ENCODE results near the gene HDAC4. TPM values are rescaled to one million over a fixed set of nuclear protein-coding genes. Genes with fewer than 3 reads are reported as not detected.
A peak's percentile ranks its signal among the peaks of the same experiment; 100 is the strongest.

The HDAC4 gene
- total and polyA plus RNA-seq, 2 of the 4 experiments (the other 2 are of a cell fraction), result 4.1 to 7.2 TPM

DNA sequence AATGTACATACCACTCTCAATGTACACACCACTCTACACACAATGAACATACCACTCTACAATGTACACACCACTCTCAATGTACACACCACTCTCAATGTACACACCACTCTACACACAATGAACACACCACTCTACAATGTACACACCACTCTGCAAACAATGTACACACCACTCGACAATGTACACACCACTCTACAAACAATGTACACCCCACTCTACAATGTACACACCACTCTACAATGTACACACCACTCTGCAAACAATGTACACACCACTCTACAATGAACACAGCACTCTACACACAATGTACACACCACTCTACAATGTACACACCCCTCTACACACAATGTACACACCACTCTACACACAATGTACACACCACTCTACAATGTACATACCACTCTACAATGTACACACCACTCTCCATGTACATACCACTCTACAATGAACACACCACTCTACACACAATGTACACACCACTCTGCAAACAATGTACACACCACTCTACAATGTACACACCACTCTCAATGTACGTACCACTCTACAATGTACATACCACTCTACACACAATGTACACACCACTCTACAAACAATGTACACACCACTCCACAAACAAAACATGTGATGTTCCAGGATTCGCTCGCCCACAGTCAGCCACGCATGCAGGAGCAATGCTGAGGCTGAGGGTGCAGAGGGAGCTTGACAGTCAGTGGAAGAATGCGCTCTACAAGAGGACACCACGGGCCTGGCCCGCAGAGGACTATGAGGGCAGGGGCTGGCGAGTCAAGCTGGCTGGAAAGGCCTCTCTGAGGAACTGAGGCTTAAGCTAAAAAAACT is 118.2 kb downstream of the HDAC4 start:
- Histone ChIP-seq H3K4me2 (ENCODE audit: low read depth, low read length) (no peak overlapping the region), H2BK15ac (ENCODE audit: low read depth, low read length) (0 out of 3 replicates have a peak overlapping the region, but pooled peaks have one; percentile 15), H2BK20ac (ENCODE audit: low read depth, low read length) (no peak overlapping the region; the same call in 1 of the 2 replicates), H3K56ac (ENCODE audit: extremely low read depth, insufficient read depth, low read length) (no peak overlapping the region), H3K36me3 (ENCODE audit: control insufficient read depth, insufficient read depth, low read length) (no peaks in the 10 kb centered on the region), H3K27me3 (ENCODE audit: control insufficient read depth, insufficient read depth, low read length) (no peaks in the 10 kb centered on the region), H2AFZ (replicated peaks; ENCODE audit: low read length, poor library complexity) (no peak overlapping the region), H3K9me3 (ENCODE audit: control insufficient read depth, insufficient read depth, low read length) (no peaks in the 10 kb centered on the region), H3K9me1 (ENCODE audit: insufficient read depth, low read length) (peaks cover 28% of the 10 kb centered on the region), H3K79me1 (ENCODE audit: low read depth in 1 of 2, low read length in 2 of 2) (peaks cover 47 to 88% of the 10 kb centered on the region in 2 experiments), H3K27ac (ENCODE audit: insufficient read depth, low read length) (no peak overlapping the region), H3K14ac (replicated peaks; ENCODE audit: low read depth, low read length) (no peak overlapping the region), H2AK9ac (replicated peaks; ENCODE audit: low read depth, low read length, poor library complexity) (no peak overlapping the region), H2BK120ac (ENCODE audit: low read depth, low read length) (no peak overlapping the region), H3K18ac (ENCODE audit: low read depth, low read length) (no peak overlapping the region), H4K5ac (ENCODE audit: low read depth, low read length) (no peak overlapping the region), H2BK5ac (ENCODE audit: low read depth, low read length, poor library complexity, severe bottlenecking) (no peak overlapping the region), H3K4me1 (ENCODE audit: control insufficient read depth, insufficient read depth, low read length) (peaks cover 44% of the 10 kb centered on the region), H4K91ac (ENCODE audit: insufficient read depth, low read depth, low read length) (no peak overlapping the region), H4K20me1 (ENCODE audit: insufficient read depth, low read length) (no peaks in the 10 kb centered on the region), H4K8ac (ENCODE audit: low read depth in 2 of 2, low read length in 2 of 2) (no peak overlapping the region), H3K4me3 (ENCODE audit: insufficient read depth, low read depth, low read length) (no peak overlapping the region), H3K4ac (ENCODE audit: low read depth, low read length) (peak overlapping the region; percentile 4; the same call in 1 of the 2 replicates), H3K23ac (ENCODE audit: low read depth, low read length) (no peak overlapping the region), H2AK5ac (ENCODE audit: low read depth, low read length) (peak overlapping the region; percentile 60; the same call in 1 of the 2 replicates), H3K9ac (ENCODE audit: low read depth, low read length) (no peak overlapping the region)
- dilution Hi-C loops (cut with HindIII; ENCODE audit: low sequenced_read_pairs, unreplicated experiment), result no loop called here
- ATAC-seq (ENCODE audit: low read depth) (no peak), DNase-seq (no peak)
- in situ Hi-C loops (cut with MboI; ENCODE audit: low sequenced_read_pairs), result no loop called here
- BruUV-seq (replicated peaks), result no TSS peak
- 96% methylated on average over 7 of the region's 9 CpGs; no CpG with 5 or more reads in 1 of the 2 experiments for WGBS, 2 experiments (ENCODE audit: extremely low coverage in 2 of 2, insufficient read length in 1 of 2)
- POLR2A ChIA-PET (ENCODE audit: unreplicated experiment), result no interaction called here
- intact Hi-C loops (cut with micrococcal nuclease), result no loop called here
- CTCF ChIA-PET, result no interaction called here
- TF ChIP-seq SMC3 (IDR thresholded peaks at IDR 0.05; ENCODE audit: low read depth, low read length) (no peak), RCOR1 (IDR thresholded peaks at IDR 0.05; ENCODE audit: insufficient replicate concordance, low read length) (no peak), RFX5 (IDR thresholded peaks at IDR 0.05; ENCODE audit: low read depth, low read length) (no peak), MAFK (IDR thresholded peaks at IDR 0.05; ENCODE audit: low read depth, low read length) (no peak), POLR2A (IDR thresholded peaks at IDR 0.05; ENCODE audit: low read depth, low read length) (no peak), FOS (IDR thresholded peaks at IDR 0.05; ENCODE audit: low read depth, low read length) (no peak), NFE2L2 (IDR thresholded peaks at IDR 0.05; ENCODE audit: low read depth, low read length) (no peak), MXI1 (IDR thresholded peaks at IDR 0.05; ENCODE audit: borderline replicate concordance, low read depth, low read length) (no peak), RAD21 (IDR thresholded peaks at IDR 0.05; ENCODE audit: low read length) (no peak), MAZ (IDR thresholded peaks at IDR 0.05; ENCODE audit: borderline replicate concordance, low read depth, low read length) (no peak), CEBPB (IDR thresholded peaks at IDR 0.05; ENCODE audit: low read depth, low read length) (no peak), BHLHE40 (IDR thresholded peaks at IDR 0.05; ENCODE audit: low read depth, low read length) (no peak), CHD1 (IDR thresholded peaks at IDR 0.05; ENCODE audit: low read depth, low read length) (no peak)
- TF ChIP-seq, protein P1, sequence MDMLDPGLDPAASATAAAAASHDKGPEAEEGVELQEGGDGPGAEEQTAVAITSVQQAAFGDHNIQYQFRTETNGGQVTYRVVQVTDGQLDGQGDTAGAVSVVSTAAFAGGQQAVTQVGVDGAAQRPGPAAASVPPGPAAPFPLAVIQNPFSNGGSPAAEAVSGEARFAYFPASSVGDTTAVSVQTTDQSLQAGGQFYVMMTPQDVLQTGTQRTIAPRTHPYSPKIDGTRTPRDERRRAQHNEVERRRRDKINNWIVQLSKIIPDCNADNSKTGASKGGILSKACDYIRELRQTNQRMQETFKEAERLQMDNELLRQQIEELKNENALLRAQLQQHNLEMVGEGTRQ (IDR thresholded peaks at IDR 0.05; ENCODE audit: low read depth, low read length), result no peak
- TF ChIP-seq, protein P2, sequence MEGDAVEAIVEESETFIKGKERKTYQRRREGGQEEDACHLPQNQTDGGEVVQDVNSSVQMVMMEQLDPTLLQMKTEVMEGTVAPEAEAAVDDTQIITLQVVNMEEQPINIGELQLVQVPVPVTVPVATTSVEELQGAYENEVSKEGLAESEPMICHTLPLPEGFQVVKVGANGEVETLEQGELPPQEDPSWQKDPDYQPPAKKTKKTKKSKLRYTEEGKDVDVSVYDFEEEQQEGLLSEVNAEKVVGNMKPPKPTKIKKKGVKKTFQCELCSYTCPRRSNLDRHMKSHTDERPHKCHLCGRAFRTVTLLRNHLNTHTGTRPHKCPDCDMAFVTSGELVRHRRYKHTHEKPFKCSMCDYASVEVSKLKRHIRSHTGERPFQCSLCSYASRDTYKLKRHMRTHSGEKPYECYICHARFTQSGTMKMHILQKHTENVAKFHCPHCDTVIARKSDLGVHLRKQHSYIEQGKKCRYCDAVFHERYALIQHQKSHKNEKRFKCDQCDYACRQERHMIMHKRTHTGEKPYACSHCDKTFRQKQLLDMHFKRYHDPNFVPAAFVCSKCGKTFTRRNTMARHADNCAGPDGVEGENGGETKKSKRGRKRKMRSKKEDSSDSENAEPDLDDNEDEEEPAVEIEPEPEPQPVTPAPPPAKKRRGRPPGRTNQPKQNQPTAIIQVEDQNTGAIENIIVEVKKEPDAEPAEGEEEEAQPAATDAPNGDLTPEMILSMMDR (conservative IDR thresholded peaks at IDR 0.05; ENCODE audit: low read depth, low read length), result no peak

Measured in IMR-90 (cell line).